HG03442 (cell line): Measurements from ENCODE around the gene MAP1LC3A.

ENCODE experiments used
- ATAC-seq: cut with Tn5 transposase; IDR thresholded peaks from one replicate; pipeline ENCODE4 v1.9.1; 2021; ENCODE audit warnings: mild to moderate bottlenecking, moderate library complexity; ENCODE audit not compliant: unreplicated experiment

Gene MAP1LC3A

GRCh38 chr20:34528921-34529297, 29.6 kb upstream of the MAP1LC3A start:
- no peak for ATAC-seq

- ATAC-seq = no peak
Measured at GRCh38 chr20:34529742-34530141, 28.8 kb upstream of the MAP1LC3A start.

- ATAC-seq = no peak
Measured at GRCh38 chr20:34530342-34530741, 28.2 kb upstream of the MAP1LC3A start.

GRCh38 chr20:34531608-34532265, 26.8 kb upstream of the MAP1LC3A start:
- no peak for ATAC-seq

DNA sequence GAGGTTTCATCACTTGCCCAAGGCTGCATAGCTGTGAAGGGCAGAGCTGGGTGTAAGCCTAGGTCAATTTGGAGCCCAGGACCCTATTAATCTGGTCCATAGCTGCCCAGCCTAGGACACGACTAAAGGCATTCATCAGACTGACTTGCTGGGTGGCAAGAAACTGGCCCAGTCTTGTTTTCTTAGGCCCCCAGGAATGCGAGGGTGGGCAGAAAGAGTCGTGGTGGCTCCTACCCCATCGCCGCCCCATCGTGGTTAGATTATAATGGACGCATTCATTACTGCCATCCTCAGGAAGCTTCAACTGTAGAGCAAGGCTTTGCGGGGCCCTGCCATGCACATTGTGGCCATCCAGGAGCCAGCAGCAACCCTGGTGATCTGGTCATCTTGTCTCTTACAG, 26.2 kb upstream of the MAP1LC3A start:
- ATAC-seq = no peak

GRCh38 chr20:34532756-34533155, 25.8 kb upstream of the MAP1LC3A start:
- no peak for ATAC-seq

- ATAC-seq = no peak
Measured at GRCh38 chr20:34534391-34535165, 23.9 kb upstream of the MAP1LC3A start.

DNA sequence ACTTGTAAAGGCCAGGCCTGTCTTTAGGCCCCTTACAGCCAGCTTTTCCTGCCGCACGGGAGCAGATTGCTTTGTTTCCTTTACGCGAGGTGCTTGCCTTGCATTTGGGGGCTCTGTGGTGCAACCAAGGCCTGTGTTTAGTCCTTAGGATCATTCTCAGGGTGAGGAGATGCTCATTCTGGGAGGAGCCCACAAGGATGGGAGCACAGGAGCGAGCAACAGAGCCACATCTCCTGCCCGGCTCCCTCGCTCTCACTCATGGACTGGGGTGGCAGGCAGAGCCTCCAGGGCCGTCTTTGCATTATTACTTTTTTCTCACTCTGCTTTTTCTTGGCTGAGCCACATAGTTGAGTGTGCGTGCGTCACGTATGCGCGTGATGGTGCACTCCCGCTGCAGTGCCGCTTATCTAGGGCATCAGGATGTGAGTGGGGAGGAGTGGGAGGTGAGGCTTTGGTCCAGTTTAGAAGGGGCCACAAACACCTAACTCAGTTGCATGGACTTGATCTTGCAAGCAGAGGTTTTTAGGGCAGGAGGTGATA, 23.1 kb upstream of the MAP1LC3A start:
- ATAC-seq = no peak

GRCh38 chr20:34535857-34536256, 22.7 kb upstream of the MAP1LC3A start:
- ATAC-seq = no peak

- no peak for ATAC-seq
Measured at GRCh38 chr20:34536798-34537394, 21.6 kb upstream of the MAP1LC3A start.

DNA sequence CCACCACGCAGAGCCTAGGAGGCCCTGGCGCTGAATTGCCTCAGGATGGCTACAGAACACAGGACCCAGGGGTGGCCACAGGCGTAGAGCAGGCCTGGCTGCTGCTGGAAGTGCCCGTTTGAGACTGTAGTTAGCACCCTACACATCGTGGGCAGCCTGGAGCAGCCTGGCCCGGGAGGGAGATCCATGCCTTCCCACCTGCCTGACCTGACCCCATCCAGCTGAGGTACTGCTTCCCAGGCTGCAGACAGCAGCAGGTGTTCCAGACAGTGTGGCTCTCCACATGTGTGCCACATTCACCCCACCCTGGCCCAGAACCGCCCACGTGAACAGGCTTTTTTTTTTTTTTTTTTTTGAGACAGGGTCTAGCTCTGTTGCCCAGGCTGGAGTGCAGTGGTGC, 20.9 kb upstream of the MAP1LC3A start:
- no peak for ATAC-seq

DNA sequence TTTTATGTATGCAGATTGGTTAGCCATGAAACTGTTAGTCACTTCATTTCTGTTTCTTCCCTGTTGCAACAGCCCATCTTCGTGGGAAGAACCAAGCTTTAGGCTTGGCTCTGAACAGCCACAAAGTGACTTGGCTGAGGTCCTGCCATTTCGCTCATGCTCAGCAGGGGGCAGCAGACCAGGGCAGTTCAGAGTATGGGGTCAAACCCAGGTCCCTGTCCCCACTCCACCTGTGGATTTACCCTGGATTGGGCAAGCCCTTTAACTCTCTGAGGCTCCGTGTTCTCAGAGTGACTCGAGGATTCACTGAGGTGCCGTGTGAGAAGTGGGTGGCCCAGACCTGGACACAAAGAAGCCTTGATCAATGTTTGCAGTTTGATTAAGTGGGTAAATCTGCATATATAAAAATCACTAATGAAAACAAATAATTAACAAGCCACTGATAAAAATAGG, 19.8 kb upstream of the MAP1LC3A start:
- ATAC-seq = no peak

DNA sequence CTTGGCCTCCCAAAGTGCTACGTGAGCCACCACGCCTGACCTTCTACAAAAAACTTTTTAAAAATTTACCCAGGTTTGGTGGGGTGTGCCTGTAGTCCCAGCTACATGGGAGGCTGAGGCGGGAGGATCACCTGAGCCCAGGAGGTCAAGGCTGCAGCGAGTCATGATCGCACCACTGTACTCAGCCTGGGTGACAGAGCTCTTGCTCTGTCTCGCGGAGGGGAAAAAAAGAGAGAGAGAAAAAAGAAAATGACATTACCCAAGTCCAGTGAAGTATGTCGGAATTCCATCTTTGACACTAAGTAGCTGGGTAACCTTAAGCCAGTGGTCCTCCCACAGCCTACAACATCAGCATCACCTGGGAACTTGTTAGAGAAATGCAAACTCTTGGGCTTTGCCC, 18.8 kb upstream of the MAP1LC3A start:
- no peak for ATAC-seq

DNA sequence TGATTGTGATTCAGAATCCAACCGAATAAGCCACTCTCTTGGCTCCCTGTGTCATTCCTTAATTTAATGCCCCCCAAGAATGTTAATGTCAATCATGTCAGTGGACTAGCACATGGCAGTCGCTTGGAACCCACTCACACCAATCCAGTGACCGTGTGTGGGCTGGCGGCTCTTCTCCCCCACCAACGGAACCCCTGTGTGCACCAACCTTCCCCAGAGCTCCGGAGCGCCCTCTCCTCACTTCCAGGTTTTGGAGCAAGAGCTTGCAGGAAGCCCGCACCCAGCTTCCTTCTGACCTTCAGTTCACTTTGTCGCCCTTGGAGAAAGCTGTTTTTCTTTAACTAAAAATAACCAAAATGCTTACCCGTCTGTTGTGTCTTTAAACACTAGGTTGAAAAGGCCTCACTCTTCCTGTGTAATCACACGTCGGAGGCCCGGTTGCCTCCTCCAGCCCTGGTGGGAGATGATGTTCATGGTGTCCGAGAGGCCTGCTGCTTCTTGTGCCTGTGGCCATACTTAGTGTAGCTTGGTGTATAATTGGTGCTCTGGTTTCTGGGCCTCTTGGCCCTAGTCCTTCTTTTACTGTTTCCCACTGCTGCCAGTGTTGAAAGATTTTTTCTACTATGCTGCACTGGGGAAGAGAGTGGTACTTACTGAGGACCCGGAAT, 17.8 kb upstream of the MAP1LC3A start:
- no peak for ATAC-seq

DNA sequence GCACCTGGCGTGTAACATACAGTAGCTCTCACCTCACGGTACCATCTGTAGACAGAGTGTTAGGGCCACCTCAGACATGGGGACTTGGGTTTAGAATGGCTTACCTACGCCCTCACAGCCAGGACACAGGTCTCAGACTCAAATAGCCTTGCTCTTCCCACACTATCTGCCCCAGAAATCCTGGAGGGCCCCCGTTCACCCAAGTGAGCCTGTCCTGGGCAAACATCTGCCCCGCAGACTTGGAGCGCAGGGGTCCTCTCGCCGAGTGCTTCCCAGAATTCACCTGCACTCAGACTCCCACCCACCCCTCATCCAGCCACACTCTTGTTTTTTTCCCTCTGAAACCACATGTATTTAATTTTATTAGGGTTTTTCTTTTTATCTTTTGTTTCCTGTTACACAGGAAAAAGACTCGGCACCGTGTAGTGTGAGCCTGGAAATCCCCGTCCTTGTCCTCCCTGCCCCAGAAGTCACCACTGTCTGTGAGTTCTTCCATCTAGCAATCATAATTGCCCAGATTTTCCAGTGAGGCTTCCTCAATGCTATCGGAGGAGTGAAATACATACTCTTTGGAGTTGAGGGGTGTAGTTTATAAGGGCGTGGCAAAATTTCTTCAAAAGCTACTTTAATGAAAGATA, 17.1 kb upstream of the MAP1LC3A start:
- ATAC-seq = no peak

DNA sequence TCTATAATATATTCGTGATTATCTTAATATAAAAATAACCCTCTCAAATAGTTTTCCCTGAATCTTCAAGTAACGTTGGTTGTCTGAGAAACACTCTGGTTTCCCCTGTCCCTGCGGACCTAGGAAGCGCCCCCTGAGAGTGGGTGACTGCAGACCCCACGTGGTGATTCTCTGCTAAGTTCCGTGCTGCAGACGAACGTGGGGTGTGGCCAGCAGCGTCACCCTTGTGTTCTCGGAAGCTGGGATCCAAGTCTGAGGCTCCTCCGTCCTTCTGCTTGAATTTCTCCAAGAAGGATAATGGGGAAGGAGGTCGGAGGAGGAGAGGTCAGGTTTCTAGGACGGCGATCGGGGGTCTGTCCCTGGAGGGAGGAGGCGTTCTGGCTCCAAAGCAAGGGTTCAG, 16.6 kb upstream of the MAP1LC3A start:
- no peak for ATAC-seq

DNA sequence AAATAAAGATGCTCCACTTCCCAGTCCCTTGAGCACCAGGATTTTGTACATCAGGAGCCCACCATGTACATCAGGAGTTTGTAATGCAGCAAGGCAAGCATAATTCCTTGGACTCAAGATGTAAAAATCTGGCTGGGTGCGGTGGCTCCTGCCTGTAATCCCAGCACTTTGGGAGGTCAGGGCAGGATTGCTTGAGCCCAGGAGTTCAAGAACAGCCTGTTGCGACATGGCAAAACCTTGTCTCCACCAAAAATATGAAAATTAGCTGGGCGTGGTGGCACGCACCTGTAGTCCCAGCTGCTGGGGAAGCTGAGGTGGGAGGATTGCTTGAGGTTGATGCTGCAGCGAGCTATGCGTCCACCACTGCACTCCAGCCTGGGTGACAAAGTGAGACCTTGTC, 16.1 kb upstream of the MAP1LC3A start:
- no peak for ATAC-seq

DNA sequence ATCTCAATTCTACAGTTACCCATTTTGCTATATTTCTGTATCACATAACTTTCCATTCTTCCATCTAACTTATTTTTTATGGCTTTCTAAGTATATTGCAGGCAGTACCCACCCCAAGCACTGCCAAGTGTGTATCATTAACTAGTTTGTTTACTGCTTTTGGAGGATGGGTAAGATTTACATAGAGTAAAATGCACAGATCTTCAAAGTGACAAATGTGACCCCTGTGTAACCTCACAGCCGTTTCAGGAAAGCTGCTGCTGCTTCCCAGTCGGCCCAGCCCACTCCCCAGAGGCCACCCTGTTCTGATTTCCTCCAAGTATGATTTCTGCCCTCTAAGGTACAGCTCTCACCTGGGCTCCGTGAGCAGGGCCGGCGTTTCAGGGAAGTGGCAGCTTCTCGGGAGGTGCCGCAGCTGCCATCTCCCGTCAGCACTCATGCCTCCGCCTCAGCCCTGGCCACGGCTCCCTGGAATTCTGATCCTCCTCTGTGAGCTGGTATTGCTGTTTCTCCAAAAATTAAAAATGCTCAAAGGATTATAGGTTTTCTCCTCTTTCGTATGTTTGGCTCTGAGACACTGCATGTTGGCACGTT, 15.0 kb upstream of the MAP1LC3A start:
- no peak for ATAC-seq

DNA sequence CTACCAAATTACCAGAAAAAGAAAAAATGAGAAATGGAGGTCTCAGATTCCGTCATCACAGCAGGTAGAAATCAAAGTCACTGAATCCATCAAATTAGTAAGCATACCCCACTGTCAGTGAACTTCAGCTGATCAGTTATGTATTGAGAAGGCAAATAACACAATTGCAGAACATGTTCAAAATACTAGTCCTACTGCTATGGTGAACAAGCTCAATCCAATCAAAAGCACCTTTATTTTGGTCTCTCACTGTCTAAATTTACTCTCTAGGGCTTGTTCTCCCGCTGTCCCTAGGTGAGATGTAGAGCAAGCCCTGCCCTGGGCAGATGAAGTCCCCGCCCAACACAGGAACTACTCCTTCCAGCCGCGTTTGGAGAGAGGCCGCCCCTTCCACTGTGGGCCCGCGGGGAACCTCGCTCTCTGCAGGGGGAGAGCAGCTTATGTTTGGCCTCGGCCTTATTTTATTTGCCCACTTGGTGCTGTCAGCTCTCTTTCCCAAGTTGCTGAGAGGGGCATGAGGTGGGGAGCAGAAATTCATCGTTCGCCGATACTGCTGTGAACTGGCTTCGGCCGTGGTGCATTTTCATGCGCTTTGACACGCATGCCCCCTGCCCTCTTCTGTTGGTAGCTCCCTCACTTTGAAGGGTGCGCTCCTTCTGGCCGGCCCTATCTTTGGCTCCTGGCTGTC, 14.3 kb upstream of the MAP1LC3A start:
- no peak for ATAC-seq

DNA sequence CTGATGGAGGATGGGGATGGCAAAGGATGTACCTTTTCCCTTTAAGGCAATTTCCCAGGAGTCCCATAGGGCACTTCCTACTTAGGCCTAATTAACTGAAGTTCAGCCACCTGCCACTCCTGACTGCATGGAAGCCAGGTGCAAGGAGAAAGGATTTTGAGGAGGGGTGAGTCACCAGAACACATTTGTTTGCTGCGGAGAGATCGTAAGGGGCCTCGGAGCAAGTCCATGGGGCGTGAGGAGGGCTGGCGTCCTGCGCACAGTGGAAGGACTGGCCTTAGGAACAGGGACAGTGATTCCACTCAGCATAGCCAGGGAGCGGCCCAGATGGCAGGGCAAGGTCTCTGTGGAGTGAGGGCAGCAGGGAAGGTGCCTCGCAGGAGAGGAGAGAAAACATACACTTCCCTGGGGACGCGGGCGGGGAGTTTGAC, 11.8 kb upstream of the MAP1LC3A start:
- ATAC-seq = no peak
